Fibroblast of skin of left quadriceps (primary cell): ENCODE measurements around the gene LDB2.

Source experiments
- DNase-seq, 2 experiments: peaks; one replicate each; pipeline ENCODE4 v3.0.0-alpha.2; 2013; ENCODE audit warnings: low read depth in 2 of 2

Gene LDB2

DNA sequence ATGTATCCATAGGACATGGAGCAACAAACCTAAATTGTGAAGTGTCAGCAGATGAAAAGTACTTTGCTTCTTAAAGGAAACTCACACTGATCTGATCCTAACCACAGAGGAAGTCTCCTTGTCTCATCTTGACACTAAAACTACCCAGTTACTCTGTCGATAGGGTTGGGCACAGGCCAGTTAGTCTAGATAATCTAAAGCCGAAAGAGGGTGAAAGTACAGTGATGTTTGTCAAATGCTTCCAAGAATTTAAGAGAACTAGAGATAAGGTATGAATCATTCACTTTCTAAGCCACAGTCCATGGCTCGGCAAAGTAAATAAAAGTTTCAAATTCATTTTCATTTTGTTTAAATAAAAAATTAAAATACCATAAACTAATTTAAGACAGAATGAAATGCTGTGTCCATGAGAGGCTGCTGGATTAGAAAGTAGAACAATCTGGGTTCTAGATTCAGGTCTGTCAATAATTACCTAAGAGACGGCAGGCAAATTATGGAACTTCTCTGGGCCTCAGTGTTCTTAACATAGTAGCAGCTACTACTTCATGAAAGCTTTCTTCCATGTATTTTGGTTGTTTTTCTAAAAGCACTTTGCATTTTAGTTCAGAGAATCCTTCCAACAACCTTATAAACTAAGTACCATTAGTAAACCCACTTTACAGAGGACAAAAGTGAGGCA lies 176.7 kb downstream of the LDB2 start:
- peak; percentile 14 to 25 for DNase-seq

- DNase-seq = no peak
Measured at GRCh38 chr4:16720761-16721160, 177.7 kb downstream of the LDB2 start.

- peak in 1 of 2 experiments; percentile 26 for DNase-seq
Measured at GRCh38 chr4:16717266-16717970, 181.0 kb downstream of the LDB2 start.

- no peak for DNase-seq
Measured at GRCh38 chr4:16715482-16715881, 183.0 kb downstream of the LDB2 start.

DNA sequence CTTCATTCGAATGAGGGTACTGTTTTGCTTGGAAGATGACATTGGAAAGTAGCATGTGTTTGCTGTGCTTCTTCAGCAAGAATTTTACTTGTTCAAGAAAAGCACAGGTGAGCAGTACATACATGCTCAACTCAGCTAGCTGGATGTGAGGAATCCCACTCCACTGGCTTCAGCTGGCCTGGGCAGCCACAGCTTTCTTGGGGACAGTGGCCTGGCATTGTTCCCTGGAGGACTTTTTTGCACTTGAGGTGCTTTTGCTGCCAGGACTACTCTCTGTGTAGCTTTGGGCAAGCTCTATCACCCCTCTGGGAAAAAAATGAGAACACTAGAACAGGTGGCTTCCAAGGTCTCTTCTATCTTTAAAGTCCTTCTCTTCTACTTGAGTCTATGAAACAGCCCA lies 184.3 kb downstream of the LDB2 start:
- no peak for DNase-seq

DNA sequence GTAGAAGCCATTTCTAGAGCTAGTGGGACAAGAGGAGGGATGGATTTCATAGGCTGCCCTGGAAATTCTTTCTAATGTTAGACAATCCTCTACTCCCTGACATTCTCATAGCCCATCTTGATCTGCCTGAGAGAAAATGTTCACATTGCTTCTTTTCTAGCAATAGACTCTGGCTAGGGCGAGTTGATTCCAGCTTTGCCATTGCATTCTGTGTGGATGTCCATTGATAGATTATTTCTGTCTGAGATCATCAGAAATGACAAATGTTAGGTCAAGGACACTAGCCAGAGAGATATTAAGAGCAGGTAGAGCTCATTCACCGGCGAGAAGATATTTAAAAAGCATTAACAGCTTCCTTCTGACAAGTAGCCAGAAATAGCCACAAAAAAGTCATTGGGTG lies 184.7 kb downstream of the LDB2 start:
- DNase-seq = no peak

DNA sequence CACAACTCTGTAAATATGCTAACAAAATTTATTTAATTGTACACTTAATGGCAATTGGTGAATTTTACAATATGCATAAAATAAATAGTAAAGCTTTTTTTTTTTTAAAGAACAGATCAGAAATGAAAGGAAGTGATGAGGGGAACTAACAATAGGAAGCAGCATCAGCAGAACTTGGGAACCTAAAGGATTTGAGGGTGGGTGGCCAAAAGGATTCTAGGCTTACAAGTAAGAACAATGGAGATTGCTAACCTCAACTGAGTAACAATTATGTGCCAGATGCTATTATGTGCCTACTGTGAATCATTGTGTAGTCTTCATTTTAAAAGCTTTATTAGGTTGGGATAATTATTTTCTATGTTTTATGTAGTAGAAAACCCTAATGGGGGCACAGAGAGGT lies 185.2 kb downstream of the LDB2 start:
- DNase-seq = no peak

- DNase-seq = no peak
Measured at GRCh38 chr4:16710198-16710597, 188.2 kb downstream of the LDB2 start.

DNA sequence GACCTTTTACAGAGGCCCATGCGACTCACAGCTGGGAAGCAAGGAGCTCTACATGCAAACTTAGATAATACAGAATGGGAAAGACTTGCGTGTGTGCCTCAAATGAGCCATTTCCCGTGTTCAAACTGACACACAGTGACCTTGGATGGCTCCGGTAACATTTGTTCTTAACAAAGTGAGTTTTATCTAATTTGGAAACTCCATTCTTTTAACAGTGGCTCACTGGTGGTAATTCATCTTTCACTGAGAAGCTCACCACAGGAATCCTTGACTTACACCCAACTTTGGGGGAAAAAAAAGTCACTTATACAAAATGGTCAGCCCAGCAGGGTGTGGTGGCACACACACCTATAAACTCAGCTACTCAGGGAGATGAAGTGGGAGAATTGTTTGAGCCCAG lies 190.6 kb downstream of the LDB2 start:
- DNase-seq = no peak

DNA sequence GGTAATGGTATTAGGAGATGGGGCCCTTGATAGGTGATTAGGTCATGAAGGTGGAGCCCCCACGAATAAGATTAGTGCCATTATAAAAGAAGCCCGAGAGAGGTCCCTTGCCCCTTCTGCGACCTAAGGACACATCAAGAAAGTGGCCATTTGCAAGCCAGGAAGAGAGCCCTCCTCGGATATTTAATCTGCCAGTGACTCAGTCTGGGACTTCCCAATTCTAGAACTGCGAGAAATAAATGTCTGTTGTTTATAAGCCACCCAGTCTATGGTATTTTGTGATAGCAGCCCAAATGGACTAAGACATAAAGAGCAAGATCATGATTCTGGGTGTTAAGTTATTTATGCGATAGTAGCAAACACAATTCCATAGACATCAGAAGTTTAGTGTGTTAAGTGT lies 192.2 kb downstream of the LDB2 start:
- no peak for DNase-seq

DNA sequence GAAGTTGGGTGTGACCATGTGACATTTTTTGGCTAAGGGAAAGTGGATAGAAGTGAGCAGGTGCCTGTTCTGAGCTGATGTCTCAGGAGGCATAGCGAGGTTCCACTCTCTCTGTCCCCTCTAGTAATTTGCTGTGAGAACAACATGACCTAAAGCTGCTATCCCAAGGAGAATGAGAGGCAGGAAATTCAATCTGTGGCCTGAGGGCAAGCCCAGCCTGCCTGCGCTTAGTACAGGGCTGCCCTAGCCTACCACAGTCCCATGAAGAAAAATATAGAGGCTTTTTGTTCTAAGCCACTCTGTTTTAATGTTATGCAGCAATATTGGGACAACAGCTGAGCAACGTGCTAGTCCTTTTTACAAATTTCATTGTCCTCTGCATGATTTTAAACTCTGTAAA lies 193.1 kb downstream of the LDB2 start:
- no peak for DNase-seq

DNA sequence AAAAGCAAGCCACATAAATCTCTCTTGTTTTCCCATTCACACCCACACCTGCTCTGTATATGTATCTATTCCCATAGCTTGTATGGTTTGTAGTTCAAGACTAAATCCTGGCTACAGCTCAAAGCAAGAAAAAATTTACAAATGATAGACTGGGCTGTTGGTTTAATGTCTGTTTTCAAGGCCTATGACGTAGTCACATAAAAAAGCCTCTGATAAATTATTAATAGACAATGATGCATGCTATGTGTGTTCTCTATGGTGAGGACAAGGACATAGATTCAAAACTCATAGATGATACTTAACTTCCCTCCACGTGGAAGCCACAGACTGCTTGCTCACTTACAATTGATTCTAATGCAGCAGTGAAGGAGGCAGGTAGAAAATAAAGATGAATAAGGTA lies 194.0 kb downstream of the LDB2 start:
- DNase-seq = no peak

DNA sequence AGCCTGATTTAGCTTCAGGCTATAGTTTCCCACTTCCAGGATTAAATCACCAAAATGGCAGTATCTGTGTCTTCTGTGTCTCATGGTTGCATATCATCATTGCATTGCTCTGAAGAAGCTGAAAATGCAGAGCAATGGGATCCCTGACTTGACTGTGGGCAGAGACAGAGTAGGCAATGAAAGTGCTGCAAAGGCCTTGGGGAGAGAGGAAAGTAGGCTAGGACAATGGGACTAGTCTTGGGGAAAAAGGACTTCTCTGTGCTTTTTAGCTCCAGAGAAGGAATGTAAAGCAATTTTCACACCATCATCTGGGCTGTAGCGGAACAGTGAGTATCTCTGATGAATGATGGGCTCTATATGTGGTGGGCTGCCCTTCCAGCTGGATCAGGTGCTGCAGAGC lies 202.5 kb downstream of the LDB2 start:
- no peak for DNase-seq

DNA sequence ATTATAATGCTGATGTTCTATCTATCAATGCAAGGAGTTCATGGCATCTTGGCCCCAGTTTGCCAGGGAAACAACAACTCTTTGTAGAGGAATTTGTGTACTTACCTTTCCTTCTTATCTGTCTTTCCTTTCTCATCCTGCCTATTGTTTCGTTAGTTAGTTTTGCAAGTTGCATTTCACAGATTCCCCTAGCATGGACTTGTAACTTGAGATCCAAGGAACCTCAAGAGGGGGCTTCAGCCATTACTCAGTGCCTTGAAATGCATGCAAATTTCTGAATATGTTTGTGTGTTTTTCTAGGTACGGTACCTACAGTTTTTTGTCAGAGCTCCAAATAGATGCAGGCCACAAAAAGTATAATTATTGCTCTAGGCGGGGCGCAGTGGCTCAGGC lies 203.6 kb downstream of the LDB2 start:
- DNase-seq = no peak

GRCh38 chr4:16694173-16694883 lies 204.1 kb downstream of the LDB2 start:
- no peak for DNase-seq

- DNase-seq = no peak
Measured at GRCh38 chr4:16693641-16694040, 204.8 kb downstream of the LDB2 start.

GRCh38 chr4:16692961-16693506 lies 205.4 kb downstream of the LDB2 start:
- no peak for DNase-seq

DNA sequence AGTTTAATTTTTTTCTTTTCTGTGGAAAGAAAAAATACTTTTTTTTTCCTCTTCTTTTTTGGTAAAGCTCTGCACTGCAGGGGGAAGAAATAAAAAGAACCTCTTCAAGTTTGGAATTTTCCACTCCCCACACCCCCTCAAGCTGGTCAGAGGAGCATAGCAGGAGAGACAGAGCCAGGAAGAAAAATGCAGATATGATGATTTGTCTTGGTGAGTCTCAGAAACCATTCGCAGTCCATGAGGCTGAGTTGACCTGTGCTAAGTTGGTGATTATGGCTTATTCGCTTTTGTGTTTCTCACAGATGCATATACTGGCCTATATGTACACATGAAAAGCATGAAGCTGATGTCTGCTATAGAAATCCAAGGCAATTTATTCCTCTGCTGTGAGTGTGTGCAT lies 205.9 kb downstream of the LDB2 start:
- no peak for DNase-seq

GRCh38 chr4:16692046-16692445 lies 206.4 kb downstream of the LDB2 start:
- DNase-seq = peak; percentile 52 to 60

GRCh38 chr4:16691450-16691849 lies 207.0 kb downstream of the LDB2 start:
- no peak for DNase-seq

DNA sequence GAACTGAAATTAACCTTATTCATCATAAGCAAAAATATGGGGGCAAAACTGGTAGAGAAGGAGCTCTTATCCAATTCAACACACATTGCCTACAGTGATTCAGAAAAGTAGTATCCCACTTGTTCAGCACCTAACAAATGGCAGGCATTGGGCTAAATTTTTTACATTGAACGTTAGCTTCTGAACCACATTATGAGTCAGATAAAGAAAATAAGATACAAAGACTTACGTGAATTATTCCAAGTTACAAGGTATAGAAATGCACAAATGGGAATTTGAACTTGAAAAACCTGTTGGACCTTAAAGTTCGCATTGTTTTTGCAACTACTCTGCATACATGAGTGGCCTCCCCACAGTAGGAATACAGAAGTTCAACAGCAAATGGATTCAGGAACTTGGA lies 210.6 kb downstream of the LDB2 start:
- DNase-seq = no peak

DNA sequence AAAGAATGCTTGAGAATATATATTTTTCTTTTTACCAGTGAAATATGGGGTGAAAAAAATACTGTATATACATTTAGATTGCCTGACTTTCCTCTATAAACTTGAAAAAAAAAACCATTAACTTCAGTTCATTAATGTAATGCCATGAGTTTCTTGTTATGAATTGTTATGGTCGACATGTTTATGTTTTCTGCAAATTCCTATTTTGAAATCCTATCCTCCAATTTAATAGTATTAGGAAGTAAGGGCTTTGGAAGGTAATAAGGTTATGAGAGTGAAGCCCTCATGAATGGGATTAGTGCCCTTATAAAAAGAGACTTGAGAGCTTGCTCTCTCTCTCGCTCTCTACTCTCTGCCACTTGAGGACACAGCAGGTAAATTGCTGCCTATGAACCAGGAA lies 211.4 kb downstream of the LDB2 start:
- peak in 1 of 2 experiments; percentile 55 for DNase-seq

- peak; percentile 91 for DNase-seq
Measured at GRCh38 chr4:16686195-16686594, 212.2 kb downstream of the LDB2 start.
